Fibroblast of mammary gland (primary cell): Measurements from ENCODE around the gene HNRNPM.

Experiments
- DNase-seq: peaks from one replicate; pipeline ENCODE4 v3.0.0-alpha.2; 2010; ENCODE audit warnings: low read depth
- H3K4me3 ChIP-seq: 2 replicates; pipeline ENCODE4 v1.5.1; 2011; ENCODE audit warnings: low read depth, mild to moderate bottlenecking, low read length, moderate library complexity; ENCODE audit not compliant: control insufficient read depth
- CTCF ChIP-seq: conservative IDR thresholded peaks from 2 replicates; pipeline ENCODE4 v1.5.1; 2011; ENCODE audit warnings: low read depth, low read length, inconsistent platforms; ENCODE audit not compliant: control insufficient read depth, insufficient read depth

The HNRNPM gene

DNA sequence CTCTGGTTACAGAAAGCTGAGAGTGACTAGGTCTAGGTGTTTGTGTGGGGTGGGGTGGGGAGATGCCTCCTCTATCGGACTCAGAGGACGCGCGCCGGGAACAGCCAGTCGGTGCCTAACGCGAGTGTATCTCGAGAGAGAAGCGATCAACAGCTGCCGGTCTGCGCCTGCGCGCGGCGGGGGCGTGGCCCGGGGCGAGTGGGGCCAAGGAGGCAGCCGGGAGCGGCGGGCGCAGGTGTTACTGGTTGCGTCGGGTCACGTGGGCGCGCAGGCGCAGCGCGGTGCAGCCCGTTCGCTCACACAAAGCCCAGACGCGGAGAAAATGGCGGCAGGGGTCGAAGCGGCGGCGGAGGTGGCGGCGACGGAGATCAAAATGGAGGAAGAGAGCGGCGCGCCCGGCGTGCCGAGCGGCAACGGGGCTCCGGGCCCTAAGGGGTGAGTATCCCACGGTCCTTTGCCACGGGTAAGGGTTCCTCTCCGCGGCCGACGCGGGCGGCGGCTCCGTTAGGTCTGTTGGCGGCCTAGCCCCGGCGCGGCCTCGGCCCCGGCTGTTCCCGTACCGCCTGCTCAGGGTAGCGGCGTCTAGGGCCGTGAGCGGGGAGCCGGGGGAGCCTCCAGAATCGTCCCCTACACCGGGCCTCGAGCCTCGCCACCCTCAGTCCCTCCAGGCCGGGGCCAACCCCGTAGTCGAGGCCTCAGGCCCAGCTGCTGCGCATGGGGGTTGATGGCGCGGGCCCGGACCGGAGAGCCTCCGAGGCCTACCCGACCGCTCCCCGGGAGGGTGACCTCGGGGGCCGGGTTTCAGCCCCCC, at the start of gene HNRNPM:
TSS of gene HNRNPM (plus strand) at position 299 of the 811 bp plus-strand sequence. CDS start at position 323, 24 bp downstream.
- H3K4me3 ChIP-seq = peak within 1 kb of the TSS; percentile 71
- DNase-seq = peak; percentile 95
- TF ChIP-seq CTCF = no peak

GRCh38 chr19:8395621-8396082, 49.1 kb upstream of the HNRNPM start:
- no peak overlapping the region for H3K4me3 ChIP-seq
- no peak for DNase-seq

GRCh38 chr19:8396185-8396562, 48.6 kb upstream of the HNRNPM start:
- H3K4me3 ChIP-seq = no peak overlapping the region
- no peak for TF ChIP-seq CTCF
- DNase-seq = no peak

More at GRCh38 chr19:8395621-8396082, 49.1 kb upstream of the HNRNPM start:
- no peak for TF ChIP-seq CTCF

DNA sequence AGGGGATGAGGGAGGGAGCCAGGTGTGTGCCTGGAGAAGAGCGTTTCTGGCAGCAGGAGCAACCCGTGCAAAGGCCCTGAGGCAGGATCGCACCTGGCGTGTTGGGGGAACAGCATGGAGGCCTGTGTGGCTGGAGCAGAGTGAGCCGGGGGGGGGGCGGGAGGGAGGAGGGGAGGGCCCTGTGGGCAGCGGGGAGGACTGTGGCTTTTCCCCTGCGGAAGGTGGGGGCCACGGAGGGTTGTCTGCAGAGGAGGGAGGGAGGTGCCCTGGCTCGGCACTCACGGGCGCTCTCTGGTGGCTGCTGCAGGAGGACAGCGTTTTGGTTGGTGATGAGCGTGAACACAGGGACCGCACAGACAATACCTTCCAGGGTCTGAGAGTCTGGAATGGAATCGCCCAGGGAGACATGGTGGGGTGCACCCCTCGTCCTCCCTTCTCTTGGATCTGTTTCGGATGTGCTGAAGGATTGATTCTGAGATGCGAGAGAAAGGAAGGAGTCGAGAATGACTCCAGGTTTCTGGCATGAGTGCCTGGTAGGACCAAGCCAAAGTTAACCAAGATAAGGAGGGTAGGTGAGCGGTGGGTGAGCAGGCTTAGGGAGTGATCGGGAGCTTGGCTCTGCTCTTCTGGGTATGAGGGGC, 48.1 kb upstream of the HNRNPM start:
- TF ChIP-seq CTCF = peak; percentile 79

DNA sequence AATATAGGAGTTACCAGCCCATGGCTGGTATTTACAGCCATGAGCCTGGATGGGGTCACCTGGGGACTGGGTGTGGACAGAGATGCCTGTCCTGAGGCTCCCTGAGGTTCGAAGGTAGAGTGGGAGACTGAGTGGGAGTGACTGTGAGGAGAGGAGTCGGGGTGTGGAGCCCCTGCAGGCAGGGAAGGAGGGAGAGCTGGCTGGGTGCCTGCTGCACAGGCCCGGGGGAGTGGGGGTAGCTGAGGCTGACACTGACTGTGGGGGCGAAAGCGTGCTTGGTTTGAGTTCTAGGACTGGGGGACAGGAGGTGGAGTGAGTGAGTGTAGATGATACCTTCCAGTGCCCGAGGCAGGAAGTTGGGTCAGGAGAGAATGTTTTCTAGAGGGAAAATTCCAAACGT, 47.5 kb upstream of the HNRNPM start:
- no peak for TF ChIP-seq CTCF
- no peak overlapping the region for H3K4me3 ChIP-seq
- no peak for DNase-seq

More for the DNA sequence above, 48.1 kb upstream of the HNRNPM start:
- DNase-seq = peak; percentile 56
- H3K4me3 ChIP-seq = no peak overlapping the region

DNA sequence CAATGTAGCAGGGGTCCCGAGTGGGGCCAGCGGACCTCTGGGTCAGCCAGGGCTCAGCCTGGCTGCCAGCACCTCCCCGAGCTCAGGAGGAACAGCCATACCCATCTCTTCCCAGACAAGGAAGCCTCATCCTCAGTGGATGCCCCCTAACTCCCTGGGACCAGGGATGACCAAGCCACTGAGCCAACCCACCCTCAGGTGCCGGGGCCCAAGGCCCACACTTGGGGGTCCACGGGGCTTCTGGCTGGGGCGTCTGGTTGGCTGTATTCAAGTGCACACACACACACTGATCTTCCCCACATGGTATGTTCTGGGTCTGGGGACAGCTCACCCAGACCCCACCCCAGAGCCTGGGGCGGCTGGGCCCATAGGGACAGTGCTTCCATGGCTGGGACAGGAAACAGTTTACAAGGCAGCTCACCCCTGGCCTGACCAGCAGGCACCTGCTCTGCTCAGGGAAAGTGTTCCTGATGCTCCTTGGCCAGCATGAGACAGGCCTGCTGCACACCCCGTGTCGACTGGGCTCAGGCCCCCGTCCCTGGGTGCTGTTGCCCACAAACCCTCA, 46.9 kb upstream of the HNRNPM start:
- TF ChIP-seq CTCF = no peak

More for the DNA sequence above, 46.9 kb upstream of the HNRNPM start:
- H3K4me3 ChIP-seq = no peak overlapping the region
- DNase-seq = no peak
